ENCODE data around the gene SPN.
"Not testable (repeated sequence)": the region's sequence is repeated elsewhere in the genome, so short reads cannot be mapped to it uniquely, and the experiment has no call there.

Gene SPN

GRCh38 chr16:29665294-29666077 lies 2.4 kb downstream of the SPN start:
- Histone ChIP-seq H3K9me3 (ENCODE audit: insufficient read depth, low read length, severe bottlenecking) (no peaks in the 10 kb centered on the region), H3K4me3 (ENCODE audit: low read depth in 1 of 2, low read length in 2 of 2) (peak overlapping the region; percentile 66 to 72; a peak in 3 of 4 replicates), H3K27ac (ENCODE audit: low read length) (peak overlapping the region; percentile 95), H2AFZ (ENCODE audit: low read depth, low read length) (no peak overlapping the region), H3K4me1 (ENCODE audit: insufficient read depth, low read length) (peaks cover 67% of the 10 kb centered on the region), H3K36me3 (ENCODE audit: insufficient read depth, low read length) (peaks cover 53% of the 10 kb centered on the region), H3K27me3 (ENCODE audit: insufficient read depth, low read length, poor library complexity) (no peaks in the 10 kb centered on the region), H3K79me2 (ENCODE audit: insufficient read depth, low read length) (peaks cover 93% of the 10 kb centered on the region), H4K20me1 (ENCODE audit: insufficient read depth, low read length) (peaks cover 50% of the 10 kb centered on the region), H3K9ac (ENCODE audit: low read depth, low read length) (peak overlapping the region; percentile 80), H3K4me2 (ENCODE audit: insufficient read depth, low read length) (peak overlapping the region; percentile 99)
- peak; percentile 55 for DNase-seq
- TF ChIP-seq, protein P1, sequence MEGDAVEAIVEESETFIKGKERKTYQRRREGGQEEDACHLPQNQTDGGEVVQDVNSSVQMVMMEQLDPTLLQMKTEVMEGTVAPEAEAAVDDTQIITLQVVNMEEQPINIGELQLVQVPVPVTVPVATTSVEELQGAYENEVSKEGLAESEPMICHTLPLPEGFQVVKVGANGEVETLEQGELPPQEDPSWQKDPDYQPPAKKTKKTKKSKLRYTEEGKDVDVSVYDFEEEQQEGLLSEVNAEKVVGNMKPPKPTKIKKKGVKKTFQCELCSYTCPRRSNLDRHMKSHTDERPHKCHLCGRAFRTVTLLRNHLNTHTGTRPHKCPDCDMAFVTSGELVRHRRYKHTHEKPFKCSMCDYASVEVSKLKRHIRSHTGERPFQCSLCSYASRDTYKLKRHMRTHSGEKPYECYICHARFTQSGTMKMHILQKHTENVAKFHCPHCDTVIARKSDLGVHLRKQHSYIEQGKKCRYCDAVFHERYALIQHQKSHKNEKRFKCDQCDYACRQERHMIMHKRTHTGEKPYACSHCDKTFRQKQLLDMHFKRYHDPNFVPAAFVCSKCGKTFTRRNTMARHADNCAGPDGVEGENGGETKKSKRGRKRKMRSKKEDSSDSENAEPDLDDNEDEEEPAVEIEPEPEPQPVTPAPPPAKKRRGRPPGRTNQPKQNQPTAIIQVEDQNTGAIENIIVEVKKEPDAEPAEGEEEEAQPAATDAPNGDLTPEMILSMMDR (IDR thresholded peaks at IDR 0.05; ENCODE audit: borderline replicate concordance, extremely low read depth, low read length, poor library complexity, severe bottlenecking): no peak
- TF ChIP-seq EZH2 (IDR thresholded peaks at IDR 0.05; ENCODE audit: borderline replicate concordance, low read depth, low read length, severe bottlenecking): no peak
- peak; percentile 8; the same call in 1 of the 3 replicates for ATAC-seq (ENCODE audit: insufficient read depth, low read depth)

- Histone ChIP-seq H3K36me3 (ENCODE audit: insufficient read depth, low read length) (peaks cover 63% of the 10 kb centered on the region), H4K20me1 (ENCODE audit: insufficient read depth, low read length) (peaks cover 54% of the 10 kb centered on the region), H3K4me2 (ENCODE audit: insufficient read depth, low read length) (peak overlapping the region; percentile 99), H3K9ac (ENCODE audit: low read depth, low read length) (peak overlapping the region; percentile 80; the same call in 1 of the 2 replicates), H3K4me3 (ENCODE audit: low read depth in 1 of 2, low read length in 2 of 2) (peak overlapping the region in 1 of 2 experiments; percentile 72; a peak in 1 of 4 replicates), H3K4me1 (ENCODE audit: insufficient read depth, low read length) (peaks cover 55% of the 10 kb centered on the region), H3K79me2 (ENCODE audit: insufficient read depth, low read length) (peaks cover 95% of the 10 kb centered on the region), H3K27ac (ENCODE audit: low read length) (peak overlapping the region; percentile 95)
- not testable (repeated sequence) for H3K27me3 ChIP-seq (ENCODE audit: insufficient read depth, low read length, poor library complexity); H2AFZ ChIP-seq (ENCODE audit: low read depth, low read length); DNase-seq; ATAC-seq (ENCODE audit: insufficient read depth, low read depth); H3K9me3 ChIP-seq (ENCODE audit: insufficient read depth, low read length, severe bottlenecking)
Observed at GRCh38 chr16:29667322-29667610, 4.2 kb downstream of the SPN start.

GRCh38 chr16:29667755-29668154 lies 4.7 kb downstream of the SPN start:
- H3K36me3 ChIP-seq (ENCODE audit: insufficient read depth, low read length): peaks cover 63% of the 10 kb centered on the region
- TF ChIP-seq, protein P1 (IDR thresholded peaks at IDR 0.05; ENCODE audit: borderline replicate concordance, extremely low read depth, low read length, poor library complexity, severe bottlenecking): no peak
- no peak for TF ChIP-seq EZH2 (IDR thresholded peaks at IDR 0.05; ENCODE audit: borderline replicate concordance, low read depth, low read length, severe bottlenecking)
- H3K79me2 ChIP-seq (ENCODE audit: insufficient read depth, low read length): peaks cover 90% of the 10 kb centered on the region
- no peak overlapping the region for H3K4me3 ChIP-seq (ENCODE audit: low read depth in 1 of 2, low read length in 2 of 2)
- no peak for ATAC-seq (ENCODE audit: insufficient read depth, low read depth)
- peak overlapping the region; percentile 32; the same call in 1 of the 2 replicates for H3K4me2 ChIP-seq (ENCODE audit: insufficient read depth, low read length)
- peaks cover 50% of the 10 kb centered on the region for H3K4me1 ChIP-seq (ENCODE audit: insufficient read depth, low read length)
- no peak overlapping the region for H3K9ac ChIP-seq (ENCODE audit: low read depth, low read length)
- H3K27ac ChIP-seq (ENCODE audit: low read length): peak overlapping the region; percentile 8; the same call in 1 of the 2 replicates
- H3K27me3 ChIP-seq (ENCODE audit: insufficient read depth, low read length, poor library complexity): no peaks in the 10 kb centered on the region
- DNase-seq: no peak
- H2AFZ ChIP-seq (ENCODE audit: low read depth, low read length): no peak overlapping the region
- H4K20me1 ChIP-seq (ENCODE audit: insufficient read depth, low read length): peaks cover 54% of the 10 kb centered on the region
- H3K9me3 ChIP-seq (ENCODE audit: insufficient read depth, low read length, severe bottlenecking): no peaks in the 10 kb centered on the region

GRCh38 chr16:29668267-29668666 lies 5.2 kb downstream of the SPN start:
- Histone ChIP-seq H4K20me1 (ENCODE audit: insufficient read depth, low read length) (peaks cover 54% of the 10 kb centered on the region), H3K4me1 (ENCODE audit: insufficient read depth, low read length) (peaks cover 48% of the 10 kb centered on the region), H2AFZ (ENCODE audit: low read depth, low read length) (no peak overlapping the region), H3K9ac (ENCODE audit: low read depth, low read length) (no peak overlapping the region), H3K79me2 (ENCODE audit: insufficient read depth, low read length) (peaks cover 85% of the 10 kb centered on the region), H3K36me3 (ENCODE audit: insufficient read depth, low read length) (peaks cover 62% of the 10 kb centered on the region), H3K4me2 (ENCODE audit: insufficient read depth, low read length) (no peak overlapping the region), H3K4me3 (ENCODE audit: low read depth in 1 of 2, low read length in 2 of 2) (no peak overlapping the region), H3K27me3 (ENCODE audit: insufficient read depth, low read length, poor library complexity) (no peaks in the 10 kb centered on the region), H3K9me3 (ENCODE audit: insufficient read depth, low read length, severe bottlenecking) (no peaks in the 10 kb centered on the region), H3K27ac (ENCODE audit: low read length) (no peak overlapping the region)
- ATAC-seq (ENCODE audit: insufficient read depth, low read depth) (no peak), DNase-seq (no peak)
- TF ChIP-seq, protein P1 (IDR thresholded peaks at IDR 0.05; ENCODE audit: borderline replicate concordance, extremely low read depth, low read length, poor library complexity, severe bottlenecking): no peak

Data from DND-41 (cell line).